ENCODE data around the gene IFI27L2. TPM values are rescaled to one million over a fixed set of nuclear protein-coding genes. Genes with fewer than 3 reads are reported as not detected.

The IFI27L2 gene
- total RNA-seq, 2 experiments from 2014 or later, result 52.6 to 102 TPM

GRCh38 chr14:94176808-94177207 lies 47.4 kb upstream of the IFI27L2 start:
- no peak overlapping the region for H3K4me3 ChIP-seq (ENCODE audit: low read depth, low read length, poor library complexity, severe bottlenecking)
- H3K4me2 ChIP-seq (ENCODE audit: low read length), result no peak overlapping the region
- ChIA-PET CTCF (ENCODE audit: unreplicated experiment) (no interaction called here), POLR2A (no interaction called here)
- H4K20me1 ChIP-seq (ENCODE audit: insufficient read depth, low read length), result no peaks in the 10 kb centered on the region
- TF ChIP-seq CTCF (conservative IDR thresholded peaks at IDR 0.05; ENCODE audit: low read length), result no peak
- no peak for TF ChIP-seq EZH2phosphoT487 (IDR thresholded peaks at IDR 0.05; ENCODE audit: borderline replicate concordance, low read depth, low read length)
- H3K36me3 ChIP-seq (ENCODE audit: insufficient read depth, low read length), result no peaks in the 10 kb centered on the region
- BruUV-seq (replicated peaks), result no TSS peak
- no peaks in the 10 kb centered on the region for H3K9me2 ChIP-seq (ENCODE audit: insufficient read depth, low read length)
- H3K4me1 ChIP-seq (ENCODE audit: insufficient read depth, low read length, poor library complexity, severe bottlenecking), result peaks cover 6% of the 10 kb centered on the region
- H3K9me3 ChIP-seq (ENCODE audit: low read length), result no peaks in the 10 kb centered on the region
- H2AFZ ChIP-seq (ENCODE audit: low read length), result no peak overlapping the region
- no peak for DNase-seq (ENCODE audit: low spot score)
- intact Hi-C loops (cut with micrococcal nuclease; ENCODE audit: unreplicated experiment), result no loop called here
- no peak overlapping the region for H3K27ac ChIP-seq (ENCODE audit: low read depth, low read length, poor library complexity, severe bottlenecking)
- H3K79me2 ChIP-seq (ENCODE audit: insufficient read depth, low read depth, low read length), result no peaks in the 10 kb centered on the region

- no peaks in the 10 kb centered on the region for H3K9me3 ChIP-seq (ENCODE audit: low read length)
- H3K4me1 ChIP-seq (ENCODE audit: insufficient read depth, low read length, poor library complexity, severe bottlenecking), result peaks cover 6% of the 10 kb centered on the region
- H3K9me2 ChIP-seq (ENCODE audit: insufficient read depth, low read length), result no peaks in the 10 kb centered on the region
- H4K20me1 ChIP-seq (ENCODE audit: insufficient read depth, low read length), result no peaks in the 10 kb centered on the region
- DNase-seq (ENCODE audit: low spot score), result no peak
- no peak overlapping the region for H3K4me2 ChIP-seq (ENCODE audit: low read length)
- BruUV-seq (replicated peaks), result no TSS peak
- no peak overlapping the region for H2AFZ ChIP-seq (ENCODE audit: low read length)
- ChIA-PET POLR2A (no interaction called here), CTCF (ENCODE audit: unreplicated experiment) (no interaction called here)
- H3K27ac ChIP-seq (ENCODE audit: low read depth, low read length, poor library complexity, severe bottlenecking), result no peak overlapping the region
- H3K79me2 ChIP-seq (ENCODE audit: insufficient read depth, low read depth, low read length), result no peaks in the 10 kb centered on the region
- TF ChIP-seq EZH2phosphoT487 (IDR thresholded peaks at IDR 0.05; ENCODE audit: borderline replicate concordance, low read depth, low read length), result no peak
- TF ChIP-seq CTCF (conservative IDR thresholded peaks at IDR 0.05; ENCODE audit: low read length), result no peak
- H3K36me3 ChIP-seq (ENCODE audit: insufficient read depth, low read length), result no peaks in the 10 kb centered on the region
- intact Hi-C loops (cut with micrococcal nuclease; ENCODE audit: unreplicated experiment), result no loop called here
- H3K4me3 ChIP-seq (ENCODE audit: low read depth, low read length, poor library complexity, severe bottlenecking), result no peak overlapping the region
These were observed 46.3 kb upstream of the IFI27L2 start for GRCh38 chr14:94175747-94176146.

- H3K9me2 ChIP-seq (ENCODE audit: insufficient read depth, low read length), result no peaks in the 10 kb centered on the region
- peaks cover 6% of the 10 kb centered on the region for H3K4me1 ChIP-seq (ENCODE audit: insufficient read depth, low read length, poor library complexity, severe bottlenecking)
- TF ChIP-seq CTCF (conservative IDR thresholded peaks at IDR 0.05; ENCODE audit: low read length), result no peak
- peak; percentile 51; the same call in 1 of the 2 replicates for TF ChIP-seq EZH2phosphoT487 (IDR thresholded peaks at IDR 0.05; ENCODE audit: borderline replicate concordance, low read depth, low read length)
- H3K36me3 ChIP-seq (ENCODE audit: insufficient read depth, low read length), result no peaks in the 10 kb centered on the region
- no TSS peak for BruUV-seq (replicated peaks)
- no peak overlapping the region for H3K27ac ChIP-seq (ENCODE audit: low read depth, low read length, poor library complexity, severe bottlenecking)
- no peaks in the 10 kb centered on the region for H3K9me3 ChIP-seq (ENCODE audit: low read length)
- POLR2A ChIA-PET, result interaction anchor here (0.6 to 0.7 kb wide), 3 partner anchors 17 to 164 kb away, joined by 3 to 4 read pairs (median 3); partner anchors contain the start of gene IFI27L1
- intact Hi-C loops (cut with micrococcal nuclease; ENCODE audit: unreplicated experiment), result no loop called here
- no peak overlapping the region for H2AFZ ChIP-seq (ENCODE audit: low read length)
- H3K4me3 ChIP-seq (ENCODE audit: low read depth, low read length, poor library complexity, severe bottlenecking), result no peak overlapping the region
- no peak overlapping the region for H3K4me2 ChIP-seq (ENCODE audit: low read length)
- H4K20me1 ChIP-seq (ENCODE audit: insufficient read depth, low read length), result no peaks in the 10 kb centered on the region
- CTCF ChIA-PET (ENCODE audit: unreplicated experiment), result interaction anchor here (0.6 kb wide), 1 partner anchor 34 kb away, joined by 16 read pairs; no protein-coding TSS in a partner anchor
- no peaks in the 10 kb centered on the region for H3K79me2 ChIP-seq (ENCODE audit: insufficient read depth, low read depth, low read length)
- DNase-seq (ENCODE audit: low spot score), result no peak
These were observed 45.8 kb upstream of the IFI27L2 start for GRCh38 chr14:94175011-94175745.
